Measurements from ENCODE around the gene MXD3.

GRCh38 chr5:177319913-177320588 is 8.4 kb upstream of the MXD3 start:
- TF ChIP-seq ZFX (IDR thresholded peaks at IDR 0.05; ENCODE audit: borderline replicate concordance) (no peak), CTCF (IDR thresholded peaks at IDR 0.05) (no peak)

Measured in 22Rv1 (cell line).